GM23338 (cell line): ENCODE results near the gene RERGL. TPM values are rescaled to one million over a fixed set of nuclear protein-coding genes. Genes with fewer than 3 reads are reported as not detected.

ENCODE experiments used
- ATAC-seq: fragments of 200-7000 bp; cut with Tn5 transposase; 3 replicates; pipeline ENCODE4 v1.9.1; 2020
- DNase-seq: peaks from one replicate; pipeline ENCODE4 v3.0.0-alpha.2; 2015; ENCODE audit warnings: low spot score
- H2AFZ ChIP-seq: fragments of 200-600 bp; sonication (generic); 2 replicates; pipeline ENCODE4 v1.8.0; 2016; ENCODE audit warnings: antibody characterized with exemption, mild to moderate bottlenecking, moderate library complexity
- H3F3A ChIP-seq: fragments of 200-600 bp; sonication (generic); replicated peaks from 2 replicates; pipeline ENCODE4 v1.8.0; 2017; ENCODE audit warnings: antibody characterized with exemption, mixed run types, low read depth
- H3K27ac ChIP-seq: fragments of 200-600 bp; sonication (generic); 2 replicates; pipeline ENCODE4 v1.6.1; 2016; ENCODE audit warnings: low read depth
- H3K27me3 ChIP-seq: fragments of 200-600 bp; sonication (generic); 2 replicates; pipeline ENCODE4 v1.8.0; 2016; ENCODE audit warnings: mild to moderate bottlenecking, mixed run types, moderate library complexity; ENCODE audit not compliant: insufficient read depth
- H3K36me3 ChIP-seq: fragments of 200-600 bp; sonication (generic); 2 replicates; pipeline ENCODE4 v1.8.0; 2016; ENCODE audit warnings: mild to moderate bottlenecking; ENCODE audit not compliant: insufficient read depth
- H3K4me1 ChIP-seq: fragments of 200-600 bp; sonication (generic); 2 replicates; pipeline ENCODE4 v1.8.0; 2016; ENCODE audit warnings: mild to moderate bottlenecking, moderate library complexity; ENCODE audit not compliant: insufficient read depth
- H3K4me2 ChIP-seq: fragments of 200-600 bp; sonication (generic); 2 replicates; pipeline ENCODE4 v1.7.1; 2017; ENCODE audit warnings: mixed run types
- H3K4me3 ChIP-seq: fragments of 200-600 bp; sonication (generic); 2 replicates; pipeline ENCODE4 v1.6.1; 2016; ENCODE audit warnings: mixed run types
- H3K79me2 ChIP-seq: fragments of 200-600 bp; sonication (generic); replicated peaks from 2 replicates; pipeline ENCODE4 v1.8.0; 2017; ENCODE audit warnings: mild to moderate bottlenecking; ENCODE audit not compliant: insufficient read depth
- H3K9me2 ChIP-seq: fragments of 200-600 bp; sonication (generic); 2 replicates; pipeline ENCODE4 v1.8.0; 2017; ENCODE audit not compliant: insufficient read depth
- H4K20me1 ChIP-seq: fragments of 200-600 bp; sonication (generic); replicated peaks from 2 replicates; pipeline ENCODE4 v1.8.0; 2017; ENCODE audit warnings: mild to moderate bottlenecking; ENCODE audit not compliant: insufficient read depth
- H3K27ac Mint-ChIP-seq: 2 replicates; pipeline ENCODE4 v1.8.0; 2020; ENCODE audit warnings: inconsistent platforms, mild to moderate bottlenecking, moderate library complexity, mixed read lengths
- H3K27me3 Mint-ChIP-seq: 3 replicates; pipeline ENCODE4 v1.8.0; 2022; ENCODE audit warnings: low read depth, mild to moderate bottlenecking, moderate library complexity, mixed read lengths, inconsistent platforms; ENCODE audit not compliant: insufficient read depth, poor library complexity
- H3K36me3 Mint-ChIP-seq: 3 replicates; pipeline ENCODE4 v1.8.0; 2021; ENCODE audit warnings: low read depth, mild to moderate bottlenecking, inconsistent platforms, moderate library complexity, mixed read lengths
- H3K4me1 Mint-ChIP-seq: 3 replicates; pipeline ENCODE4 v1.8.0; 2020; ENCODE audit warnings: mild to moderate bottlenecking, inconsistent platforms, mixed read lengths
- H3K4me3 Mint-ChIP-seq: 3 replicates; pipeline ENCODE4 v1.8.0; 2021; ENCODE audit warnings: moderate library complexity, mild to moderate bottlenecking, inconsistent platforms, mixed read lengths
- H3K9me3 Mint-ChIP-seq: 3 replicates; pipeline ENCODE4 v1.8.0; 2020; ENCODE audit warnings: moderate library complexity, mild to moderate bottlenecking, inconsistent platforms, mixed read lengths
- ETS1 ChIP-seq: IDR thresholded peaks from 2 replicates; pipeline ENCODE4 v1.6.1; 2016; ENCODE audit warnings: antibody characterized with exemption
- EZH2phosphoT487 ChIP-seq: fragments of 200-600 bp; sonication (generic); IDR thresholded peaks from one replicate; pipeline ENCODE4 v1.8.1; 2018; ENCODE audit warnings: antibody characterized with exemption; ENCODE audit not compliant: unreplicated experiment
- NANOG ChIP-seq: IDR thresholded peaks from 2 replicates; pipeline ENCODE4 v1.6.1; 2016; ENCODE audit warnings: antibody characterized with exemption, borderline replicate concordance
- REST ChIP-seq: IDR thresholded peaks from one replicate; pipeline ENCODE4 v1.6.1; 2018; ENCODE audit warnings: antibody characterized with exemption; ENCODE audit not compliant: unreplicated experiment
- ZNF331 ChIP-seq: fragments of 250-450 bp; sonication (Bioruptor Pico); IDR thresholded peaks from 2 replicates; pipeline ENCODE4 v1.5.0; 2020; ENCODE audit warnings: low read depth, mild to moderate bottlenecking, moderate library complexity
- ZNF462 ChIP-seq: fragments of 250-450 bp; sonication (Bioruptor Pico); IDR thresholded peaks from 2 replicates; pipeline ENCODE4 v1.5.0; 2020; ENCODE audit warnings: mild to moderate bottlenecking, moderate library complexity
- polyA plus RNA-seq: library from polyadenylated mRNA; unstranded; fragments of >200 nt; fragmentation: Nextera tagmentation; extraction: Ambion mirVana; gene quantifications from 2 replicates; pipeline ENCODE4 v1.2.1, GENCODE V29; 2016
- total RNA-seq: library from RNA; depleted of rRNA; stranded (reverse); fragments of >200 nt; shearing (Covaris generic); gene quantifications from 2 replicates; pipeline ENCODE4 v1.2.3, GENCODE V29; 2014

Gene RERGL
- total and polyA plus RNA-seq, 2 experiments from 2014 or later = not detected

- TF ChIP-seq ETS1 = no peak
- no peak for TF ChIP-seq ZNF462 (CRISPR knock-in tag)
- TF ChIP-seq EZH2phosphoT487 = no peak
Observed at GRCh38 chr12:18135509-18135908, 45.5 kb upstream of the RERGL start (continued).

- H3K36me3 Mint-ChIP-seq = no peaks in the 10 kb centered on the region
- H3K27ac Mint-ChIP-seq = 0 out of 2 replicates have a peak overlapping the region, but pooled peaks have one; percentile 37
- H3K4me1 Mint-ChIP-seq = peaks cover 10% of the 10 kb centered on the region; the same call in 2 of the 3 replicates
- no peaks in the 10 kb centered on the region for H3F3A ChIP-seq
- H3K27me3 ChIP-seq = no peaks in the 10 kb centered on the region
- H3K4me3 Mint-ChIP-seq = no peak overlapping the region
- no peaks in the 10 kb centered on the region for H3K79me2 ChIP-seq
- no peak overlapping the region for H3K27ac ChIP-seq
- no peak overlapping the region for H2AFZ ChIP-seq
- no peaks in the 10 kb centered on the region for H4K20me1 ChIP-seq
- TF ChIP-seq EZH2phosphoT487 = no peak
- TF ChIP-seq NANOG = no peak
- no peak for TF ChIP-seq ETS1
- no peak for TF ChIP-seq REST
- TF ChIP-seq ZNF331 (CRISPR knock-in tag) = no peak
- H3K27me3 Mint-ChIP-seq = peaks cover 2% of the 10 kb centered on the region
- H3K9me2 ChIP-seq = no peaks in the 10 kb centered on the region
- ATAC-seq (no peak), DNase-seq (no peak)
- no peaks in the 10 kb centered on the region for H3K9me3 Mint-ChIP-seq
- no peak overlapping the region for H3K4me3 ChIP-seq
- H3K4me1 ChIP-seq = no peaks in the 10 kb centered on the region; the same call in 1 of the 2 replicates
- H3K36me3 ChIP-seq = no peaks in the 10 kb centered on the region
- H3K4me2 ChIP-seq = no peak overlapping the region
Observed at GRCh38 chr12:18135086-18135485, 45.1 kb upstream of the RERGL start.
